Natural killer cell (primary cell): ENCODE results near the gene ASXL2. TPM values are rescaled to one million over a fixed set of nuclear protein-coding genes. Genes with fewer than 3 reads are reported as not detected.

Experiments
- ATAC-seq, 3 donors: fragments of 150-1000 bp in 2 of 3; fragments of 200-7000 bp in 1 of 3; cut with Tn5 transposase; 1 replicate in 1 of 3; 2 replicates in 2 of 3; pipeline ENCODE4 v1.10.0; 2021; ENCODE audit warnings: mild to moderate bottlenecking in 2 of 3, moderate library complexity in 2 of 3
- DNase-seq, 2 donors: peaks; one replicate each; pipeline versions ENCODE4 v3.0.0 to v3.0.0-alpha.2; 2013 to 2021; ENCODE audit warnings: mixed read lengths in 1 of 2
- H3K27ac ChIP-seq: one replicate; pipeline ENCODE4 v1.5.1; 2013; ENCODE audit warnings: mild to moderate bottlenecking, low read length
- H3K27me3 ChIP-seq: one replicate; pipeline ENCODE4 v1.6.1; 2013; ENCODE audit warnings: low read length; ENCODE audit not compliant: control insufficient read depth, insufficient read depth
- H3K36me3 ChIP-seq: one replicate; pipeline ENCODE4 v1.6.1; 2013; ENCODE audit warnings: low read length; ENCODE audit not compliant: control insufficient read depth, insufficient read depth
- H3K4me1 ChIP-seq: one replicate; pipeline ENCODE4 v1.6.1; 2013; ENCODE audit warnings: low read length; ENCODE audit not compliant: control insufficient read depth, insufficient read depth
- H3K4me3 ChIP-seq: one replicate; pipeline ENCODE4 v1.5.1; 2013; ENCODE audit warnings: low read length
- H3K9me3 ChIP-seq: one replicate; pipeline ENCODE4 v1.6.1; 2013; ENCODE audit warnings: low read length; ENCODE audit not compliant: control insufficient read depth, insufficient read depth
- H3K27ac Mint-ChIP-seq, 2 donors: one replicate each; pipeline ENCODE4 v1.8.0; 2022; ENCODE audit warnings: mild to moderate bottlenecking in 2 of 2, mixed read lengths in 2 of 2, moderate library complexity in 1 of 2
- H3K27me3 Mint-ChIP-seq, 2 donors: one replicate each; pipeline ENCODE4 v1.8.0; 2022; ENCODE audit warnings: low read depth in 2 of 2, mixed read lengths in 2 of 2
- H3K36me3 Mint-ChIP-seq: one replicate; pipeline ENCODE4 v1.8.0; 2022; ENCODE audit warnings: mixed read lengths
- H3K4me1 Mint-ChIP-seq, 2 donors: one replicate each; pipeline ENCODE4 v1.8.0; 2022; ENCODE audit warnings: mixed read lengths in 2 of 2
- H3K4me3 Mint-ChIP-seq: one replicate; pipeline ENCODE4 v1.8.0; 2022; ENCODE audit warnings: mild to moderate bottlenecking, moderate library complexity, mixed read lengths
- H3K9me3 Mint-ChIP-seq, 2 donors: one replicate each; pipeline ENCODE4 v1.8.0; 2022; ENCODE audit warnings: mixed read lengths in 2 of 2
- CTCF ChIP-seq: fragments of 200-600 bp; IDR thresholded peaks from one replicate; pipeline ENCODE4 v1.8.0; 2022; ENCODE audit warnings: antibody characterized with exemption
- WGBS: methylation state at CpG from one replicate; pipeline ENCODE4 v1.1.7; 2013; ENCODE audit warnings: missing lambda C conversion rate; ENCODE audit not compliant: insufficient coverage; 5-methylcytosine and 5-hydroxymethylcytosine counted together
- intact Hi-C: fragments of 100-400 bp; cut with micrococcal nuclease; formaldehyde crosslinking; loops from one replicate; pipeline ENCODE4 v1.14.2; 2022
- total RNA-seq, 4 donors: library from RNA; stranded (reverse); fragments of 120-200 nt in 1 of 4; gene quantifications; one replicate each; pipeline versions ENCODE4 v1.2.3 to v1.2.4, GENCODE V29; 2013 to 2022

The ASXL2 gene
- total RNA-seq, 3 donors from 2014 or later (not counting 1 experiment from before 2014, with no cell fraction given), result 27.7 to 32.6 (median 27.8) TPM

DNA sequence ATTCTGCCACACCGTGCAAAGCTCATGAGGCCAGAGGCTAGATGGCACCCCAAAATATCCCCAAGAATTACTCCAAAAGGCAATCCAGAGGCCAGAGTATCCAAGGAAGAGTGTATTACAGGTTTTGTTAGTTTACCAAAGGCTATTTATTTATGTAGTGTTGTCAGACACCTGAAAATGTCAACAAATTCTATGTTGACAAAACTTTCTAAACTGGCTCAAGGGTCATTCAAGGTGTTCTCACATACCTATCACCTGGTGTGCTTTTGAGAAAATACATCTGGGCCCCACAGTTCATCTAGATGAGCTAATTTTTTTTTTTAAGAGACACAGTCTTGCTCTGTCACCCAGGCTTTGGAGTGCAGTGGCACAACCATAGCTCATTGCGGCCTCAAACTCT, 192.5 kb downstream of the ASXL2 start:
- ATAC-seq (no peak), DNase-seq (no peak)
- no peaks in the 10 kb centered on the region for H3K9me3 ChIP-seq
- no peak for TF ChIP-seq CTCF
- no peaks in the 10 kb centered on the region for H3K27me3 ChIP-seq
- Mint-ChIP-seq H3K27me3 (no peaks in the 10 kb centered on the region), H3K36me3 (no peaks in the 10 kb centered on the region), H3K4me1 (no peaks in the 10 kb centered on the region), H3K4me3 (no peak overlapping the region), H3K27ac (no peak overlapping the region), H3K9me3 (no peaks in the 10 kb centered on the region)
- no peaks in the 10 kb centered on the region for H3K36me3 ChIP-seq
- intact Hi-C loops, result no loop called here
- no peaks in the 10 kb centered on the region for H3K4me1 ChIP-seq
- no peak overlapping the region for H3K27ac ChIP-seq
- H3K4me3 ChIP-seq, result no peak overlapping the region
- WGBS, result 97% methylated on average over 2 of the region's 2 CpGs

DNA sequence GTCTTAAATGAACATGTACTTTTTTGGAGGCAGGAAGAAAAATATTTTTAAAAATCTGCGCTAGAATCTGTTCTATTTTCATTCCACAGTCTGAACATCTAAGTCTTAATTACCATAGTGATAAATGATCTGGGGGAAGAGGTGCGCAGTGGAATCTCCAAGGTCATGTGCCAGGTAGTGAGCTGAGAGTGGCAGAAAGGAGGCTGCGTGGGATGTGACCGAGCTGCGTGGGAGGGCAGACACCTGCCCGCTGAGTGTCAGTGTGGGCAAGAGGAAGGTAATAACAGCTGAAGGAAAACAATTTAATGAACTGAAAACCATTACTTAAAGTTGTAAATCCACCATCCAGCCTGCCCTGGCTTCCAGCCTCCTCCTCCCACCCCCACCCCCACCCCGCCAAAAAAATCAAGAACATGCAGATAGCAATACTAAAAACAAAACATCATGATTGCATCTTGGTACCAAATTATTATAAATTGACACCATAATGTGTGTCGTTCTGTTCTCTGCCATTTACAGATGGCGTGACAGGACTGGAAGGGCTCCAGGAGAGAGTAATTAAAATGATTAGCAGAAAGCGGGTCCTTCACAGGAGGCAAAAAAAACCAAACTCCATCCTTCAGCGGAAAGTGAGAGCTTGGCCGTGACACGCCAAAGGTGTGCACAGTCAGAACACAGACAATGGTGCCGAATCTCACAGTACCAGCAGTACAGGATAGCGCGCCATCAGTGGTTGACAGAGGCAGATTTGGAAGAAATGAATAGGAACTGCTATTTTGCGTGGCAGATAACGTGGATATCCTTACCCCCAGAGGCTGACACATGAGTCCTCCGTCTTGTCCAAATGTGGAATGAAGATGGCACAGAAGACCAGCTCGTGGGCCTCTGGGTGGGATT, 193.5 kb downstream of the ASXL2 start:
- Mint-ChIP-seq H3K9me3 (no peaks in the 10 kb centered on the region), H3K27ac (no peak overlapping the region), H3K4me1 (no peaks in the 10 kb centered on the region), H3K4me3 (no peak overlapping the region), H3K27me3 (no peaks in the 10 kb centered on the region), H3K36me3 (no peaks in the 10 kb centered on the region)
- no peaks in the 10 kb centered on the region for H3K4me1 ChIP-seq
- 89% methylated on average over 17 of the region's 20 CpGs for WGBS
- ATAC-seq (no peak), DNase-seq (no peak)
- H3K36me3 ChIP-seq, result no peaks in the 10 kb centered on the region
- H3K27ac ChIP-seq, result no peak overlapping the region
- no peaks in the 10 kb centered on the region for H3K9me3 ChIP-seq
- TF ChIP-seq CTCF, result no peak
- H3K27me3 ChIP-seq, result no peaks in the 10 kb centered on the region
- H3K4me3 ChIP-seq, result no peak overlapping the region
- intact Hi-C loops, result no loop called here

Other genes starting within 250 kb of the ASXL2 start
- gene DTNB, start 204.9 kb downstream of the ASXL2 start, total RNA-seq, result 10 to 100 TPM; 20.8 to 33.7 (median 23.6) TPM
- 1 to 10 TPM; 4.4 to 6.8 (median 5.1) TPM for gene KIF3C, start 104.0 kb upstream of the ASXL2 start, total RNA-seq
- 10 to 100 TPM; 35.8 to 44.2 (median 39.5) TPM for gene RAB10, start 155.6 kb upstream of the ASXL2 start, total RNA-seq